ENCODE data around the gene RPEL1. TPM values are rescaled to one million over a fixed set of nuclear protein-coding genes. Genes with fewer than 3 reads are reported as not detected.

The RPEL1 gene
- total RNA-seq, result 0.32 TPM in 1 of 2 replicates, not detected in the other

GRCh38 chr10:103245587-103245986, at the start of gene RPEL1:
Gene RPEL1, plus strand, starts transcription at chr10:103245887. Its CDS starts 110 bp downstream, at chr10:103245997.

DNA sequence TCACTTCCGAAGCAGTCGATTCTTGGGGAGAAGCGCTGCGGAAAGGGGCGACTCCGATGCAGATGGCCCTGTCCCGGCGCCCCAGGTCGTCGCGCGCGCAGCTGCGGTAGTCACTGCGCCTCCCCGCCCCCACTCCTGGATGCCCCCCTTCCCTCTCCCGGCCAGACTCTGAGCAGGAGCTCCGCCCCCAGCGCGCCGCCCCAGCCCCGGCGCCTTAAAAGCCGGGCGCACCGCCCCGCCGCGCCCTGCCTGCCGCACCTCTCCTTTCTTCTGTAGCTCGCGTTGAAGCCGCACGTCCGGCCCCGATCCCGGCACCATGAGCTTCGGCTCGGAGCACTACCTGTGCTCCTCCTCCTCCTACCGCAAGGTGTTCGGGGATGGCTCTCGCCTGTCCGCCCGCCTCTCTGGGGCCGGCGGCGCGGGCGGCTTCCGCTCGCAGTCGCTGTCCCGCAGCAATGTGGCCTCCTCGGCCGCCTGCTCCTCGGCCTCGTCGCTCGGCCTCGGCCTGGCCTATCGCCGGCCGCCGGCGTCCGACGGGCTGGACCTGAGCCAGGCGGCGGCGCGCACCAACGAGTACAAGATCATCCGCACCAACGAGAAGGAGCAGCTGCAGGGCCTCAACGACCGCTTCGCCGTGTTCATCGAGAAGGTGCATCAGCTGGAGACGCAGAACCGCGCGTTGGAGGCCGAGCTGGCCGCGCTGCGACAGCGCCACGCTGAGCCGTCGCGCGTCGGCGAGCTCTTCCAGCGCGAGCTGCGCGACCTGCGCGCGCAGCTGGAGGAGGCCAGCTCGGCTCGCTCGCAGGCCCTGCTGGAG, 31.4 kb downstream of the RPEL1 start, which contains the start of gene INA:
INA (plus strand) TSS at position 243 of the 817 bp plus-strand sequence; CDS start at position 317, 74 bp downstream.

Other genes starting within 250 kb of the RPEL1 start
- gene NT5C2, start 52.6 kb upstream of the RPEL1 start, total RNA-seq, result 34.1 and 52.1 TPM in 2 replicates
- under 0.01 and 0.15 TPM in 2 replicates for gene INA, start 31.3 kb downstream of the RPEL1 start, total RNA-seq
- 14.9 and 27.1 TPM in 2 replicates for gene PCGF6, start 105.3 kb downstream of the RPEL1 start, total RNA-seq
- 3.9 and 8.4 TPM in 2 replicates for gene TAF5, start 122.1 kb downstream of the RPEL1 start, total RNA-seq
- gene ATP5MK, start 150.6 kb downstream of the RPEL1 start, total RNA-seq, result 308 and 411 TPM in 2 replicates
- 42.9 and 50.0 TPM in 2 replicates for gene PDCD11, start 150.7 kb downstream of the RPEL1 start, total RNA-seq
- 6.8 and 9.9 TPM in 2 replicates for gene CALHM2, start 206.5 kb downstream of the RPEL1 start, total RNA-seq
- not detected in 2 replicates for gene CALHM1, start 213.0 kb downstream of the RPEL1 start, total RNA-seq
- gene CALHM3, start 233.4 kb downstream of the RPEL1 start, total RNA-seq, result not detected in 2 replicates
- under 0.01 and 0.15 TPM in 2 replicates for gene NEURL1, start 247.8 kb downstream of the RPEL1 start, total RNA-seq

Measured in epithelial cell of umbilical artery (primary cell).